ENCODE measurements around the gene GRID2IP.

The GRID2IP gene

DNA sequence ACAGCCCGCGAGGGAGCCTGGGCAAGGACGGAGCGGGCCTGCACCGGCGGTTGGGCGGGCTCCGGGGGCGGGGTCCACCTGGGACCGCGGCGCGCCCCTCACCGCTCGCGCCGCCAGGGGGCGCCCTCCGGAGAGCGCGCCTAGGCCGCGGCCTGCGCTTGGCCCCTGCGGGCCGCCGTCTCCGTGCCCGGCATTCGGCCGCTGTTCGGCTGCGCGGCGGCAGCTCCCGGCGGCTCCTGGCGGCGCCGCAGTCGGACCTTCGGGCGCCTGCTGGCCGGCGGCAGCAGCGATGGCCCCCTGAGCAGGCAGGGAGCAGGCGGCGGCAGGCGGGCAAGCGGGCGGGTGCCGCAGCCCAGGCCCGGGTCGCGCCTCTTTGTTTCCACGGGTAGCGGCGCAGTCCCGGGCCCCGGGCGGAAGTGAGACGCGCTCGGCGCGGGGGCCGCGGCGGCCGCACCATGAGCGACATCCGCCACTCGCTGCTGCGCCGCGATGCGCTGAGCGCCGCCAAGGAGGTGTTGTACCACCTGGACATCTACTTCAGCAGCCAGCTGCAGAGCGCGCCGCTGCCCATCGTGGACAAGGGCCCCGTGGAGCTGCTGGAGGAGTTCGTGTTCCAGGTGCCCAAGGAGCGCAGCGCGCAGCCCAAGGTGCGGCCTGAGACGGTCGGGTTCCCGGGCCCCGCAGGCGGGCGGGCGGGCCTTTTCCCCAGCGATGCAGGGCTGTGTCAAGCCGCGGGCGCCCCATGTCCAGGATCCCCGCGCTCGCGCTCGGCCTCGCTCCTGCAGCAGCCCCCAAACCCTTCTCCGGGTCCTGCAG lies 38.8 kb upstream of the GRID2IP start, which contains the start of gene INTS15:
TSS of gene INTS15 (plus strand) at position 193 of the 816 bp plus-strand sequence. CDS start at position 456, 263 bp downstream.
- Histone ChIP-seq H3K9me3 (ENCODE audit: control insufficient read depth, insufficient read depth, low read depth, low read length) (no peaks in the 10 kb centered on the region), H3K27ac (ENCODE audit: extremely low read depth, low read depth, low read length) (peak within 1 kb of the TSS; percentile 89), H3K36me3 (ENCODE audit: control insufficient read depth in 2 of 2, insufficient read depth in 1 of 2, low read length in 2 of 2) (peaks cover 56 to 58% of the 10 kb centered on the region in 2 experiments), H3K4me3 (ENCODE audit: low read depth, low read length) (peak within 1 kb of the TSS; percentile 88), H3K4me1 (ENCODE audit: control insufficient read depth, insufficient read depth, low read length) (no peaks in the 10 kb centered on the region)
- CTCF ChIA-PET, result interaction anchor here (0.5 to 5.5 kb wide), 9 partner anchors 7 to 360 kb away, joined by 3 to 28 read pairs (median 5); no protein-coding TSS in a partner anchor
- POLR2A ChIA-PET, result interaction anchor here (0.7 to 1.6 kb wide), 10 partner anchors 10 to 266 kb away, joined by 3 to 7 read pairs (median 3); partner anchors contain the start of genes DAGLB, ZDHHC4 and ZNF316
- TF ChIP-seq CTCF (tag by site-specific recombination; IDR thresholded peaks at IDR 0.05) (peak; percentile 53), ZBTB48 (tag by site-specific recombination; IDR thresholded peaks at IDR 0.05) (0 out of 2 replicates have a peak, but pooled peaks have one; percentile 22), ZBTB17 (tag by site-specific recombination; IDR thresholded peaks at IDR 0.05) (0 out of 2 replicates have a peak, but pooled peaks have one; percentile 27), ZEB2 (tag by site-specific recombination; IDR thresholded peaks at IDR 0.05) (peak; percentile 42; the same call in 1 of the 2 replicates), ZNF776 (tag by site-specific recombination; IDR thresholded peaks at IDR 0.05; ENCODE audit: borderline replicate concordance) (no peak), ZBTB8A (tag by site-specific recombination; IDR thresholded peaks at IDR 0.05) (peak; percentile 73), ZNF626 (tag by site-specific recombination; IDR thresholded peaks at IDR 0.05) (no peak; the same call in 1 of the 2 replicates), ZNF223 (tag by site-specific recombination; IDR thresholded peaks at IDR 0.05) (no peak), KLF10 (tag by site-specific recombination; IDR thresholded peaks at IDR 0.05) (peak; percentile 19; the same call in 1 of the 2 replicates), ZNF530 (tag by site-specific recombination; IDR thresholded peaks at IDR 0.05; ENCODE audit: low read depth) (no peak), WT1 (tag by site-specific recombination; IDR thresholded peaks at IDR 0.05) (no peak; the same call in 1 of the 2 replicates), MZF1 (tag by site-specific recombination; IDR thresholded peaks at IDR 0.05; ENCODE audit: borderline replicate concordance) (no peak), PATZ1 (tag by site-specific recombination; IDR thresholded peaks at IDR 0.05) (peak; percentile 56; the same call in 1 of the 2 replicates), ZNF518A (tag by site-specific recombination; conservative IDR thresholded peaks at IDR 0.05; ENCODE audit: low read depth) (no peak), ZXDB (tag by site-specific recombination; IDR thresholded peaks at IDR 0.05) (0 out of 2 replicates have a peak, but pooled peaks have one; percentile 23), ZNF324 (tag by site-specific recombination; IDR thresholded peaks at IDR 0.05) (no peak)
- TF ChIP-seq, protein P1, sequence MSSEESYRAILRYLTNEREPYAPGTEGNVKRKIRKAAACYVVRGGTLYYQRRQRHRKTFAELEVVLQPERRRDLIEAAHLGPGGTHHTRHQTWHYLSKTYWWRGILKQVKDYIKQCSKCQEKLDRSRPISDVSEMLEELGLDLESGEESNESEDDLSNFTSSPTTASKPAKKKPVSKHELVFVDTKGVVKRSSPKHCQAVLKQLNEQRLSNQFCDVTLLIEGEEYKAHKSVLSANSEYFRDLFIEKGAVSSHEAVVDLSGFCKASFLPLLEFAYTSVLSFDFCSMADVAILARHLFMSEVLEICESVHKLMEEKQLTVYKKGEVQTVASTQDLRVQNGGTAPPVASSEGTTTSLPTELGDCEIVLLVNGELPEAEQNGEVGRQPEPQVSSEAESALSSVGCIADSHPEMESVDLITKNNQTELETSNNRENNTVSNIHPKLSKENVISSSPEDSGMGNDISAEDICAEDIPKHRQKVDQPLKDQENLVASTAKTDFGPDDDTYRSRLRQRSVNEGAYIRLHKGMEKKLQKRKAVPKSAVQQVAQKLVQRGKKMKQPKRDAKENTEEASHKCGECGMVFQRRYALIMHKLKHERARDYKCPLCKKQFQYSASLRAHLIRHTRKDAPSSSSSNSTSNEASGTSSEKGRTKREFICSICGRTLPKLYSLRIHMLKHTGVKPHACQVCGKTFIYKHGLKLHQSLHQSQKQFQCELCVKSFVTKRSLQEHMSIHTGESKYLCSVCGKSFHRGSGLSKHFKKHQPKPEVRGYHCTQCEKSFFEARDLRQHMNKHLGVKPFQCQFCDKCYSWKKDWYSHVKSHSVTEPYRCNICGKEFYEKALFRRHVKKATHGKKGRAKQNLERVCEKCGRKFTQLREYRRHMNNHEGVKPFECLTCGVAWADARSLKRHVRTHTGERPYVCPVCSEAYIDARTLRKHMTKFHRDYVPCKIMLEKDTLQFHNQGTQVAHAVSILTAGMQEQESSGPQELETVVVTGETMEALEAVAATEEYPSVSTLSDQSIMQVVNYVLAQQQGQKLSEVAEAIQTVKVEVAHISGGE (tag by site-specific recombination; conservative IDR thresholded peaks at IDR 0.05; ENCODE audit: low read depth), result peak; percentile 58; the same call in 1 of the 2 replicates
- TF ChIP-seq, protein P2, sequence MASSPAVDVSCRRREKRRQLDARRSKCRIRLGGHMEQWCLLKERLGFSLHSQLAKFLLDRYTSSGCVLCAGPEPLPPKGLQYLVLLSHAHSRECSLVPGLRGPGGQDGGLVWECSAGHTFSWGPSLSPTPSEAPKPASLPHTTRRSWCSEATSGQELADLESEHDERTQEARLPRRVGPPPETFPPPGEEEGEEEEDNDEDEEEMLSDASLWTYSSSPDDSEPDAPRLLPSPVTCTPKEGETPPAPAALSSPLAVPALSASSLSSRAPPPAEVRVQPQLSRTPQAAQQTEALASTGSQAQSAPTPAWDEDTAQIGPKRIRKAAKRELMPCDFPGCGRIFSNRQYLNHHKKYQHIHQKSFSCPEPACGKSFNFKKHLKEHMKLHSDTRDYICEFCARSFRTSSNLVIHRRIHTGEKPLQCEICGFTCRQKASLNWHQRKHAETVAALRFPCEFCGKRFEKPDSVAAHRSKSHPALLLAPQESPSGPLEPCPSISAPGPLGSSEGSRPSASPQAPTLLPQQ (tag by site-specific recombination; IDR thresholded peaks at IDR 0.05), result peak; percentile 27; the same call in 1 of the 2 replicates
- TF ChIP-seq, protein P3, sequence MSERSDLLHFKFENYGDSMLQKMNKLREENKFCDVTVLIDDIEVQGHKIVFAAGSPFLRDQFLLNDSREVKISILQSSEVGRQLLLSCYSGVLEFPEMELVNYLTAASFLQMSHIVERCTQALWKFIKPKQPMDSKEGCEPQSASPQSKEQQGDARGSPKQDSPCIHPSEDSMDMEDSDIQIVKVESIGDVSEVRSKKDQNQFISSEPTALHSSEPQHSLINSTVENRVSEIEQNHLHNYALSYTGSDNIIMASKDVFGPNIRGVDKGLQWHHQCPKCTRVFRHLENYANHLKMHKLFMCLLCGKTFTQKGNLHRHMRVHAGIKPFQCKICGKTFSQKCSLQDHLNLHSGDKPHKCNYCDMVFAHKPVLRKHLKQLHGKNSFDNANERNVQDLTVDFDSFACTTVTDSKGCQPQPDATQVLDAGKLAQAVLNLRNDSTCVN (tag by site-specific recombination; optimal IDR thresholded peaks at IDR 0.05), result peak; percentile 87
- TF ChIP-seq, protein P4, sequence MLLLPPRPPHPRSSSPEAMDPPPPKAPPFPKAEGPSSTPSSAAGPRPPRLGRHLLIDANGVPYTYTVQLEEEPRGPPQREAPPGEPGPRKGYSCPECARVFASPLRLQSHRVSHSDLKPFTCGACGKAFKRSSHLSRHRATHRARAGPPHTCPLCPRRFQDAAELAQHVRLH (tag by site-specific recombination; IDR thresholded peaks at IDR 0.05), result no peak

Measured in HEK293 (cell line).